Glutamatergic neuron (in vitro differentiated cells): ENCODE measurements around the gene NR6A1. TPM values are rescaled to one million over a fixed set of nuclear protein-coding genes. Genes with fewer than 3 reads are reported as not detected.

ENCODE experiments used
- DNase-seq: peaks from one replicate; pipeline ENCODE4 v3.0.0; 2022
- H3K27ac Mint-ChIP-seq: one replicate; pipeline ENCODE4 v1.8.0; 2020; ENCODE audit warnings: mild to moderate bottlenecking, mixed read lengths, inconsistent platforms; ENCODE audit not compliant: unreplicated experiment
- H3K27me3 Mint-ChIP-seq: one replicate; pipeline ENCODE4 v1.8.0; 2020; ENCODE audit warnings: mild to moderate bottlenecking, moderate library complexity, mixed read lengths, inconsistent platforms; ENCODE audit not compliant: unreplicated experiment
- H3K36me3 Mint-ChIP-seq: one replicate; pipeline ENCODE4 v1.8.0; 2020; ENCODE audit warnings: mild to moderate bottlenecking, mixed read lengths, inconsistent platforms; ENCODE audit not compliant: unreplicated experiment
- H3K4me1 Mint-ChIP-seq: one replicate; pipeline ENCODE4 v1.8.0; 2020; ENCODE audit warnings: mild to moderate bottlenecking, low read depth, mixed read lengths, inconsistent platforms; ENCODE audit not compliant: unreplicated experiment
- H3K4me3 Mint-ChIP-seq: one replicate; pipeline ENCODE4 v1.8.0; 2020; ENCODE audit warnings: mild to moderate bottlenecking, mixed read lengths, inconsistent platforms; ENCODE audit not compliant: unreplicated experiment
- H3K9me3 Mint-ChIP-seq: one replicate; pipeline ENCODE4 v1.8.0; 2020; ENCODE audit warnings: mild to moderate bottlenecking, moderate library complexity, mixed read lengths, inconsistent platforms; ENCODE audit not compliant: unreplicated experiment
- CTCF ChIP-seq: fragments of 200-600 bp; sonication (generic); IDR thresholded peaks from one replicate; pipeline ENCODE4 v1.5.0; 2021; ENCODE audit not compliant: partially characterized antibody, unreplicated experiment
- total RNA-seq: library from RNA; stranded (reverse); fragmentation: NEBNext Ultra II Directional; extraction: Animal tissue kit (Norgen Biotek cat#: 25700); gene quantifications from one replicate; pipeline ENCODE4 v1.2.1, GENCODE V29; 2021; ENCODE audit not compliant: unreplicated experiment

The NR6A1 gene
- total RNA-seq, 1 donor from 2014 or later: 51.0 TPM

- Mint-ChIP-seq H3K27ac (no peak overlapping the region), H3K36me3 (no peaks in the 10 kb centered on the region), H3K4me3 (no peak overlapping the region), H3K4me1 (peaks cover 2% of the 10 kb centered on the region), H3K9me3 (peaks cover 5% of the 10 kb centered on the region), H3K27me3 (peaks cover 2% of the 10 kb centered on the region)
- DNase-seq: no peak
- TF ChIP-seq CTCF: no peak
Measured at GRCh38 chr9:124809741-124810500, 38.8 kb upstream of the NR6A1 start.

GRCh38 chr9:124809211-124809610 lies 38.1 kb upstream of the NR6A1 start:
- DNase-seq: no peak

GRCh38 chr9:124808246-124808956 lies 37.3 kb upstream of the NR6A1 start:
- H3K9me3 Mint-ChIP-seq: peaks cover 5% of the 10 kb centered on the region
- DNase-seq: no peak
- TF ChIP-seq CTCF: no peak
- H3K27ac Mint-ChIP-seq: no peak overlapping the region
- H3K4me1 Mint-ChIP-seq: peaks cover 2% of the 10 kb centered on the region
- H3K4me3 Mint-ChIP-seq: no peak overlapping the region
- H3K27me3 Mint-ChIP-seq: peaks cover 2% of the 10 kb centered on the region
- H3K36me3 Mint-ChIP-seq: no peaks in the 10 kb centered on the region

More at GRCh38 chr9:124809211-124809610, 38.1 kb upstream of the NR6A1 start:
- H3K4me3 Mint-ChIP-seq: no peak overlapping the region
- TF ChIP-seq CTCF: no peak
- peaks cover 2% of the 10 kb centered on the region for H3K27me3 Mint-ChIP-seq
- no peaks in the 10 kb centered on the region for H3K36me3 Mint-ChIP-seq
- H3K4me1 Mint-ChIP-seq: peaks cover 2% of the 10 kb centered on the region
- H3K9me3 Mint-ChIP-seq: peaks cover 5% of the 10 kb centered on the region
- H3K27ac Mint-ChIP-seq: no peak overlapping the region

- no peak overlapping the region for H3K4me3 Mint-ChIP-seq
- H3K27ac Mint-ChIP-seq: no peak overlapping the region
- H3K36me3 Mint-ChIP-seq: no peaks in the 10 kb centered on the region
- peaks cover 1% of the 10 kb centered on the region for H3K9me3 Mint-ChIP-seq
- no peaks in the 10 kb centered on the region for H3K4me1 Mint-ChIP-seq
- no peak for DNase-seq
- TF ChIP-seq CTCF: no peak
- peaks cover 6% of the 10 kb centered on the region for H3K27me3 Mint-ChIP-seq
Measured at GRCh38 chr9:124805186-124805585, 34.1 kb upstream of the NR6A1 start.

GRCh38 chr9:124803911-124804310 lies 32.8 kb upstream of the NR6A1 start:
- TF ChIP-seq CTCF: no peak
- Mint-ChIP-seq H3K9me3 (peaks cover 1% of the 10 kb centered on the region), H3K27me3 (peaks cover 6% of the 10 kb centered on the region)

More at GRCh38 chr9:124803911-124804310, 32.8 kb upstream of the NR6A1 start:
- Mint-ChIP-seq H3K4me3 (no peak overlapping the region), H3K4me1 (no peaks in the 10 kb centered on the region), H3K27ac (no peak overlapping the region), H3K36me3 (no peaks in the 10 kb centered on the region)
- DNase-seq: no peak
